Tibial artery (tissue), 4 donors: Measurements from ENCODE around the gene GINS2.

Experiments
- DNase-seq, 2 donors: peaks; one replicate each; pipeline ENCODE4 v3.0.0-alpha.2; 2019
- H3K27ac ChIP-seq, 2 donors: fragments of 200-600 bp; sonication (generic) in 1 of 2; 1 replicate in 1 of 2; 2 replicates in 1 of 2; pipeline ENCODE4 v1.5.1; 2018 to 2019; ENCODE audit warnings: mild to moderate bottlenecking in 1 of 2
- H3K27me3 ChIP-seq, 2 donors: fragments of 200-600 bp; sonication (generic) in 1 of 2; one replicate each; pipeline versions ENCODE4 v1.5.1 to v1.6.0; 2016 to 2019
- H3K36me3 ChIP-seq, 3 donors: fragments of 200-600 bp; sonication (generic) in 2 of 3; one replicate each; pipeline ENCODE4 v1.5.1; 2016 to 2019; ENCODE audit warnings: mild to moderate bottlenecking in 2 of 3
- H3K4me1 ChIP-seq, 4 donors: fragments of 200-600 bp; sonication (generic) in 2 of 4; 1 replicate in 3 of 4; 2 replicates in 1 of 4; pipeline ENCODE4 v1.5.1; 2016 to 2019
- H3K4me3 ChIP-seq, 2 donors: fragments of 200-600 bp; sonication (generic) in 1 of 2; 1 replicate in 1 of 2; 2 replicates in 1 of 2; pipeline ENCODE4 v1.5.1; 2018 to 2019; ENCODE audit warnings: mild to moderate bottlenecking in 2 of 2
- H3K9me3 ChIP-seq, 3 donors: fragments of 200-600 bp; sonication (generic) in 1 of 3; one replicate each; pipeline ENCODE4 v1.5.1; 2016 to 2019
- CTCF ChIP-seq, 2 experiments: fragments of 200-600 bp in 1 of 2; fragments of 450-650 bp in 1 of 2; IDR thresholded peaks; one replicate each; pipeline ENCODE4 v1.5.1; 2017 to 2019; ENCODE audit warnings: antibody characterized with exemption in 2 of 2, mild to moderate bottlenecking in 1 of 2, moderate library complexity in 1 of 2
- intact Hi-C: fragments of 100-400 bp; cut with DNase I; formaldehyde crosslinking; loops from one replicate; pipeline ENCODE4 v1.15.0; 2023; ENCODE audit warnings: low total_unique reads

The GINS2 gene

GRCh38 chr16:85646358-85646907 is 42.3 kb downstream of the GINS2 start:
- TF ChIP-seq CTCF (IDR thresholded peaks at IDR 0.05) = no peak
- no peak overlapping the region for H3K4me3 ChIP-seq
- H3K27ac ChIP-seq = no peak overlapping the region
- intact Hi-C loops = no loop called here
- no peaks in the 10 kb centered on the region for H3K27me3 ChIP-seq
- H3K36me3 ChIP-seq = peaks cover 0 to 35% (median 3%) of the 10 kb centered on the region in 3 donors
- H3K9me3 ChIP-seq = no peaks in the 10 kb centered on the region
- peaks cover 0 to 21% (median 6%) of the 10 kb centered on the region in 4 donors for H3K4me1 ChIP-seq
- DNase-seq = no peak

- no peak for TF ChIP-seq CTCF (IDR thresholded peaks at IDR 0.05)
- peaks cover 0 to 35% (median 3%) of the 10 kb centered on the region in 3 donors for H3K36me3 ChIP-seq
- H3K27me3 ChIP-seq = no peaks in the 10 kb centered on the region
- H3K27ac ChIP-seq = no peak overlapping the region
- DNase-seq = no peak
- peaks cover 0 to 16% (median 2%) of the 10 kb centered on the region in 4 donors for H3K4me1 ChIP-seq
- intact Hi-C loops = no loop called here
- H3K9me3 ChIP-seq = no peaks in the 10 kb centered on the region
- H3K4me3 ChIP-seq = no peak overlapping the region
Measured at GRCh38 chr16:85645021-85645589, 43.6 kb downstream of the GINS2 start.

- Histone ChIP-seq H3K27ac (no peak overlapping the region), H3K36me3 (peaks cover 0 to 31% (median 3%) of the 10 kb centered on the region in 3 donors), H3K9me3 (no peaks in the 10 kb centered on the region), H3K4me1 (peaks cover 0 to 22% (median 2%) of the 10 kb centered on the region in 4 donors), H3K27me3 (no peaks in the 10 kb centered on the region), H3K4me3 (no peak overlapping the region)
- intact Hi-C loops = no loop called here
- TF ChIP-seq CTCF (IDR thresholded peaks at IDR 0.05) = no peak
- DNase-seq = no peak
Measured at GRCh38 chr16:85644093-85644712, 44.6 kb downstream of the GINS2 start.

- no peak overlapping the region for H3K4me3 ChIP-seq
- TF ChIP-seq CTCF (IDR thresholded peaks at IDR 0.05) = no peak
- H3K4me1 ChIP-seq = peaks cover 0 to 24% (median 2%) of the 10 kb centered on the region in 4 donors
- no peaks in the 10 kb centered on the region for H3K9me3 ChIP-seq
- H3K36me3 ChIP-seq = peaks cover 0 to 25% (median 3%) of the 10 kb centered on the region in 3 donors
- intact Hi-C loops = no loop called here
- H3K27ac ChIP-seq = no peak overlapping the region
- H3K27me3 ChIP-seq = no peaks in the 10 kb centered on the region
- no peak for DNase-seq
Measured at GRCh38 chr16:85643631-85644030, 45.1 kb downstream of the GINS2 start.

- intact Hi-C loops = no loop called here
- H3K9me3 ChIP-seq = no peaks in the 10 kb centered on the region
- peaks cover 0 to 24% (median 2%) of the 10 kb centered on the region in 4 donors for H3K4me1 ChIP-seq
- H3K27me3 ChIP-seq = no peaks in the 10 kb centered on the region
- TF ChIP-seq CTCF (IDR thresholded peaks at IDR 0.05) = no peak
- H3K36me3 ChIP-seq = peaks cover 0 to 18% (median 3%) of the 10 kb centered on the region in 3 donors
- H3K27ac ChIP-seq = no peak overlapping the region
- H3K4me3 ChIP-seq = no peak overlapping the region
- no peak for DNase-seq
Measured at GRCh38 chr16:85642762-85643358, 45.9 kb downstream of the GINS2 start.
